ENCODE measurements around the gene ASPA. TPM values are rescaled to one million over a fixed set of nuclear protein-coding genes. Genes with fewer than 3 reads are reported as not detected.

ASPA gene
- total and polyA plus RNA-seq, 2 experiments from 2014 or later, result 0.13 TPM; not detected in 1

- Histone ChIP-seq H3K27me3 (ENCODE audit: insufficient read depth) (no peaks in the 10 kb centered on the region), H3K36me3 (ENCODE audit: insufficient read depth) (no peaks in the 10 kb centered on the region), H3K9me2 (ENCODE audit: insufficient read depth) (peaks cover 13% of the 10 kb centered on the region; the same call in 1 of the 2 replicates), H3K4me2 (no peak overlapping the region), H2AFZ (no peak overlapping the region), H4K20me1 (replicated peaks; ENCODE audit: insufficient read depth) (no peaks in the 10 kb centered on the region), H3F3A (replicated peaks; ENCODE audit: low read depth) (no peaks in the 10 kb centered on the region), H3K27ac (ENCODE audit: low read depth) (no peak overlapping the region), H3K4me1 (ENCODE audit: insufficient read depth) (no peaks in the 10 kb centered on the region), H3K4me3 (no peak overlapping the region), H3K79me2 (replicated peaks; ENCODE audit: insufficient read depth) (no peaks in the 10 kb centered on the region)
- no peaks in the 10 kb centered on the region; the same call in 2 of the 3 replicates for H3K36me3 Mint-ChIP-seq (ENCODE audit: low read depth)
- no peaks in the 10 kb centered on the region for H3K4me1 Mint-ChIP-seq
- no peak for TF ChIP-seq REST (IDR thresholded peaks at IDR 0.05; ENCODE audit: unreplicated experiment)
- no peak for TF ChIP-seq CREB1 (CRISPR knock-in tag; IDR thresholded peaks at IDR 0.05; ENCODE audit: low read depth)
- TF ChIP-seq POLR2AphosphoS5 (IDR thresholded peaks at IDR 0.05; ENCODE audit: low read depth), result no peak
- TF ChIP-seq STAT1 (IDR thresholded peaks at IDR 0.05; ENCODE audit: unreplicated experiment), result no peak
- no peak for TF ChIP-seq ETS1 (IDR thresholded peaks at IDR 0.05)
- no peak for TF ChIP-seq ZNF462 (CRISPR knock-in tag; IDR thresholded peaks at IDR 0.05)
- no peak for TF ChIP-seq EZH2 (IDR thresholded peaks at IDR 0.05; ENCODE audit: low read depth, unreplicated experiment)
- no peak for TF ChIP-seq ZNF114 (CRISPR knock-in tag; IDR thresholded peaks at IDR 0.05)
- no peak for TF ChIP-seq EZH2phosphoT487 (IDR thresholded peaks at IDR 0.05; ENCODE audit: unreplicated experiment)
- no peak for TF ChIP-seq NANOG (IDR thresholded peaks at IDR 0.05; ENCODE audit: borderline replicate concordance)
- TF ChIP-seq JUNB (IDR thresholded peaks at IDR 0.05; ENCODE audit: unreplicated experiment), result no peak
- TF ChIP-seq CTCF (conservative IDR thresholded peaks at IDR 0.05; ENCODE audit: low read depth in 2 of 2), result no peak
- TF ChIP-seq ZNF331 (CRISPR knock-in tag; IDR thresholded peaks at IDR 0.05; ENCODE audit: low read depth), result no peak
- DNase-seq (ENCODE audit: low spot score), result no peak
- peaks cover 7% of the 10 kb centered on the region; the same call in 2 of the 3 replicates for H3K9me3 Mint-ChIP-seq
- H3K4me3 Mint-ChIP-seq, result no peak overlapping the region
- peaks cover 6% of the 10 kb centered on the region for H3K27me3 Mint-ChIP-seq (ENCODE audit: insufficient read depth, low read depth, poor library complexity)
- ATAC-seq, result no peak
- H3K27ac Mint-ChIP-seq, result no peak overlapping the region
Measured at GRCh38 chr17:3549610-3550162, 73.9 kb downstream of the ASPA start.

All from GM23338 (cell line).